Stromal cell of bone marrow (primary cell): ENCODE results near the gene KIF15.

Experiments used
- DNase-seq: peaks from one replicate; pipeline ENCODE4 v3.0.0-alpha.2; 2012; ENCODE audit warnings: low read depth

Gene KIF15

GRCh38 chr3:44883213-44883955 is 121.8 kb downstream of the KIF15 start:
- no peak for DNase-seq

DNA sequence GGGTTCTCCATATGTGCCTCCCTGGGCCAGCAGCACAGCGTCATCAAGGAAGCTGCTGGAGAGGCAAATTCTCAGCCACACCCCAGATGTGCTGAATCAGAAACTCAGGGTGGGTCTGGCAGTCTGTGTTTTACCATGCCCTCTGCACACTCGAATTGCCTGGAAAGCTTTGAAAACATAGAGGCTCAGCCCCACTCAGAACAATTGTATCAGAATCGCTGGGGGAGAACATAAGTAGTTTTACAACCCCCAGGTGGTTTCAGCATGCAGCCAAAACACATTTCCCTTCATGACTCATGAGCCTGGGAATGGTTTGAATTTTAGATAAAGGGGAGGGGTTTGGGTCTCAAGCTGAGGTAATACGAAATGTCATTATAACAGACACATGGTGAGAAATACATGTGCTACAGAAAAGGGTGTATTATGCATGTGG is 122.4 kb downstream of the KIF15 start:
- peak; percentile 94 for DNase-seq

DNA sequence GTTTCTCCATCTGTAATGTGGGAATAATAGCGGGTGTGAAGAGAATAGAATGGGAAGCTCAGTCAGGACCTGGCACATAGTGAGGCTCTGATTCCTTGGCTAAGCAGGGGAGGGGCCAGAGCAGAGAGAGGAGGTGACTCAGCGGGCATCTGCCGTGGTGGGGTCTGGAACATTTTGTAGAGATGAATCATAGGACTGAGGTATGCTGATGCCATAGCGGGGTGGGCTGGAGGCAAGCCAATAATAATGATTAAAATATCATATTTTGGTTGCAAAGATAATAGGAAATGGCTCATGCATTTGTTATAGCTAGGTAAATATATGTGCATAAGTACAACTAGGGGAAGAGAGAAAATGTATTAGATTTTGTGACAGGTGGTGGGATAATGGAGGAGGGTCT is 124.0 kb downstream of the KIF15 start:
- peak; percentile 80 for DNase-seq

GRCh38 chr3:44886561-44886960 is 125.0 kb downstream of the KIF15 start:
- DNase-seq: no peak

GRCh38 chr3:44887101-44887500 is 125.5 kb downstream of the KIF15 start:
- DNase-seq: no peak

DNA sequence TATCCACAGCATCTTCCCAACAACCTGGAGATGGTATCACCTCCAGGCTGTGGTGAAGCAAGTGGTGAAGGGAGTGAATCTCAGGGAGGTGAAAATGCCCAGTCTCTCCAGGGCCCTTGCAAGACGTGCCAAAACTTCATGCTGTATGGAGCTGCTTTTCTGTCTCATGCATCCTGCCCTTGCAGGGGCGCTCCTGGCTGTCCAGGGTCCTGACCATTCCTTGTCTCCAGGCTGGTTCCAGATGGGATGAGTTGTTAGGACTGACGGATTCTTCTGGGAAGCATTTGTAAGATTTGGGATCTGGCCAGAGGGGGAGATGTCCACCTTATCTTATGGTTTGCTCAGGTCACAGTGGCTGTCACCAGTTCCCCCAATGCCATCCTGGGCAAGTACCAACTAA is 128.7 kb downstream of the KIF15 start:
- DNase-seq: no peak

DNA sequence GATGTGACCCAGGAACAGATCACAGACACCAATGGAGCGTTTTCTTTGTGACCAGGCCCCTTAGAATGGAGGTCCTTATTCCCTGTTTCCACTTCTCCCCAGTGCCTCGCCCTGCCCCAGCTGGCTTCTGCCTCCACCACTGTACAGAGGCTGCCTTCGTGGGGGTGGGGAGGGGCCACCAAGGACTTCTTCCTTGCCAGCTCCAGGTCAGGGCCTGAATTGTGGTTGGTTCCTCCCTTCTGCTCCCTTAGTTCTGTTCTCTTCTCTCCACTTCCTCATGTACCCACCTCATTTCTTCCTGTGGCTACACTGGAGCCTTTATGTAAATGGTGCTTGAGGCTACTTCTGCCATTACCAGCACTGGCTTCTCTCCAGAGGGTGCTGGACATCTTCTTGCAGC is 129.3 kb downstream of the KIF15 start:
- DNase-seq: no peak

DNA sequence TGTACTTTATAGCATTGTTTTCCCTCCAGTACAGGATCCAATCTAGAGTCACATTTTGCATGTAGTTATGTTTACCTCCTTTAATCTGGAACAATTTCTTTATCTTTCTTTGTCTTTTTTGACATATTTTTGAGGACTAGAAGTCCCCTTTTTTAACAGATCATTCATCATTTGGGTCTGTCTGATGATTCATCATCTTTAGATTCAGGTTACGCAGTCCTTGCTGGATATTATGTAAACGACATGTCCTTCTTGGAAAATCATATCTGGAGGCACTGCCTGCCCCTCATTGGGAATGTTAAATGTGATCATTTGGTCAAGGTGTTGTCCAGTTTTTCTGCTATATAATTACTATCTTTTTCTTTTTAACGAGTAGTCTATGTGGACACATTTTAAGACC is 131.1 kb downstream of the KIF15 start:
- no peak for DNase-seq

GRCh38 chr3:44893097-44893496 is 131.5 kb downstream of the KIF15 start:
- DNase-seq: peak; percentile 58

DNA sequence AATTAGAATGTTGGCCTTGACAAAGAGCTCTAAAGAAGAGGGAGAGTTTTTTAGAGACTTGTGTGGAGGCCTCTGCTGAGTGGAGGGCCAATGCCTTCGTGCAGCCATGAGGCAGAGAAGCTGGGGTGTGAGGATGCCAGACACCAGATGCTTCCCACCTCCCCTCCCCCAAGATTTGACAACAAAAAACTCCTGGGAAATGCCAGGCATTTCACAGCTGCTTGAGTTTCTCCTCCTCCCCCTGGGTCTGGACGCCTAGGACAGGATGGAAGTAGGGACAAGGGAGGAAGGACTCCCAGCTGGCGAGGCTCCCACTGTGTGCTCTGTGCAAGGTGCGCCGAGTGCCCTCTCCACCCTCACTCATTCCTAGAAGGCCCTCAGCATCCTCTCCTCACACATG is 132.9 kb downstream of the KIF15 start:
- no peak for DNase-seq

DNA sequence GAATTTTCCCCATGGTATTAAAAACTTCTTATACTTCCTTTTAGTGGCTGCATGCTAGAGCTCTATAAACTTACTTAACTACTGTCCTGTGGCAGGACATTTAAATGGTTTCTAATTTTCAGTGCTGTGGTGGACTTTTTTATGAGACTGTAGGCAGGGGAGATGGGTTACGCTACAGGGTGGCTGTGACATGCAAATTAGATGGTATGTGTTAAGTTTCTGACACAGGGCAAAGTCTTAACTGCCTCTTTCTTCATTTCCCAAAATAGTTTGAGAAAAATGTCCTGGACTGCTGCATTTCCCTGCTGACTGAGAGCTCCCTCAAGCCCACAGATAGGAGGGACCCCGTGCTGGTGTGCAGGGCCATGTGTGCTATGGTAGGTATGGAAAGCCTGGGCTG is 134.8 kb downstream of the KIF15 start:
- no peak for DNase-seq

DNA sequence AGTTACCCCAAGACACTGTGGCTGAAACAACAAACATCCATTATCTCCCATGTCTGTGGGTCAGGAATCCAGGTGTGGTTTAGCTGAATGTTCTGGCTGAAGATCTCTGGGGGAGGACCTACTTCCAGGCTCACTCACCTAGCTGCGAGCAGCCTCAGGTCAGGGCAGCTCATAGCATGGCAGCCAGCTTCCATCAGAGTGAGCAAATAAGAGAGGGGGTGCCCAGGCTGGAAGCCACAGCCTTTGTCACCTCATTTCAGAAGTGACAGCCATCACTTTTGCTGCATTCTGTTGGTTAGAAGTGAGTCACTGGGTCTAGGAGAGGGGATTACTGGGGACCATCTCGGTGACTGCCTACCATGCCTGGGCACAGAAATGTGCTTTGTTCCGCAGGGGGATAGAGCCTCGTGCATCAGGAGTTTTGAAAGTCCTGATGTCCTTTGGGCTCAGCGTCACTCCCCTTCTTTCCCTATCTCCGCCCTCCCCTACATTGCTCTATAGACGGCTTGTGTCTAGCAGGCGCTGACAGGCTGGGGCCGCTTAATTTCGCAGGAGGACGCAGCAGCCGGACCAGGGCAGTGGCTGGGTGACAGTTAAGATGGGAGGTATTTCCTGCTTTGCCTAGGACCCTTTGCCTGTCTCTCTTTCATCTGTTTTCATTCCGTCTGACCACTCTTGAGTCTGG is 138.2 kb downstream of the KIF15 start:
- no peak for DNase-seq

- DNase-seq: no peak
These were observed 141.0 kb downstream of the KIF15 start for GRCh38 chr3:44902628-44903027.
